ENCODE measurements around the gene ADCY2. TPM values are rescaled to one million over a fixed set of nuclear protein-coding genes. Genes with fewer than 3 reads are reported as not detected.
A peak's percentile ranks its signal among the peaks of the same experiment; 100 is the strongest.

ADCY2 gene
- total and polyA plus RNA-seq, 9 of the 15 experiments (the other 6 are each of a cell fraction or from before 2014, with no cell fraction given), result 0.01 to 0.15 (median 0.03) TPM; not detected in 5

GRCh38 chr5:7714119-7714518 is 318.2 kb downstream of the ADCY2 start (continued):
- TF ChIP-seq SMARCB1 (IDR thresholded peaks at IDR 0.05; ENCODE audit: insufficient read length, low read depth), result no peak
- no peak for TF ChIP-seq IRF2 (CRISPR knock-in tag; IDR thresholded peaks at IDR 0.05)
- TF ChIP-seq MEF2D (tag; conservative IDR thresholded peaks at IDR 0.05; ENCODE audit: low read depth), result peak; percentile 99
- TF ChIP-seq ATF7 (IDR thresholded peaks at IDR 0.05), result peak; percentile 69
- TF ChIP-seq ELK3 (CRISPR knock-in tag; IDR thresholded peaks at IDR 0.05), result no peak
- TF ChIP-seq ZNF175 (CRISPR knock-in tag; IDR thresholded peaks at IDR 0.05; ENCODE audit: low read depth), result no peak
- TF ChIP-seq MTF1 (CRISPR knock-in tag; IDR thresholded peaks at IDR 0.05; ENCODE audit: borderline replicate concordance), result no peak
- TF ChIP-seq HNRNPH1 (optimal IDR thresholded peaks at IDR 0.05; ENCODE audit: low read depth, low read length), result no peak
- TF ChIP-seq MITF (IDR thresholded peaks at IDR 0.05), result no peak
- no peak for TF ChIP-seq OTX1 (CRISPR knock-in tag; IDR thresholded peaks at IDR 0.05)
- no peak for TF ChIP-seq CAMTA2 (CRISPR knock-in tag; conservative IDR thresholded peaks at IDR 0.05)
- no peak for TF ChIP-seq ZZZ3 (IDR thresholded peaks at IDR 0.05)
- TF ChIP-seq EP400 (IDR thresholded peaks at IDR 0.05), result no peak
- TF ChIP-seq HMG20A (CRISPR knock-in tag; conservative IDR thresholded peaks at IDR 0.05), result no peak
- TF ChIP-seq CTBP1 (IDR thresholded peaks at IDR 0.05; ENCODE audit: borderline replicate concordance), result peak; percentile 23; the same call in 1 of the 2 replicates
- TF ChIP-seq CREB1 (IDR thresholded peaks at IDR 0.05), result peak; percentile 92
- peak; percentile 84 for TF ChIP-seq CREB1 (CRISPR knock-in tag; IDR thresholded peaks at IDR 0.05)
- no peak for TF ChIP-seq ZNF395 (CRISPR knock-in tag; IDR thresholded peaks at IDR 0.05)
- TF ChIP-seq ZNF445 (CRISPR knock-in tag; IDR thresholded peaks at IDR 0.05; ENCODE audit: low read depth), result no peak
- TF ChIP-seq BRD9 (IDR thresholded peaks at IDR 0.05; ENCODE audit: low read depth, partially characterized antibody), result no peak
- TF ChIP-seq COPS2 (conservative IDR thresholded peaks at IDR 0.05), result no peak
- TF ChIP-seq ZC3H8 (IDR thresholded peaks at IDR 0.05), result no peak
- no peak for TF ChIP-seq HBP1 (CRISPR knock-in tag; IDR thresholded peaks at IDR 0.05)
- TF ChIP-seq DPF2 (IDR thresholded peaks at IDR 0.05), result peak; percentile 37; the same call in 1 of the 2 replicates
- TF ChIP-seq ZNF197 (CRISPR knock-in tag; IDR thresholded peaks at IDR 0.05; ENCODE audit: low read depth), result no peak

All from K562 (cell line).